Gastrocnemius medialis (tissue), 4 donors: Measurements from ENCODE around the gene PIP4K2C.

Source experiments
- POLR2A ChIP-seq, 2 donors: fragments of 450-650 bp; IDR thresholded peaks; one replicate each; pipeline ENCODE4 v1.6.1; 2017; ENCODE audit warnings: antibody characterized with exemption in 2 of 2, mild to moderate bottlenecking in 2 of 2, moderate library complexity in 2 of 2
- TF ChIP-seq, protein P1 (sequence below), 5 experiments: fragments of 450-650 bp in 3 of 5; fragments of 200-600 bp in 2 of 5; sonication (generic) in 2 of 5; IDR thresholded peaks in 4 of 5; conservative IDR thresholded peaks in 1 of 5; 1 replicate in 4 of 5; 2 replicates in 1 of 5; pipeline ENCODE4 v1.5.1; 2016 to 2019; ENCODE audit warnings: antibody characterized with exemption in 5 of 5, mild to moderate bottlenecking in 3 of 5, moderate library complexity in 3 of 5

DNA sequence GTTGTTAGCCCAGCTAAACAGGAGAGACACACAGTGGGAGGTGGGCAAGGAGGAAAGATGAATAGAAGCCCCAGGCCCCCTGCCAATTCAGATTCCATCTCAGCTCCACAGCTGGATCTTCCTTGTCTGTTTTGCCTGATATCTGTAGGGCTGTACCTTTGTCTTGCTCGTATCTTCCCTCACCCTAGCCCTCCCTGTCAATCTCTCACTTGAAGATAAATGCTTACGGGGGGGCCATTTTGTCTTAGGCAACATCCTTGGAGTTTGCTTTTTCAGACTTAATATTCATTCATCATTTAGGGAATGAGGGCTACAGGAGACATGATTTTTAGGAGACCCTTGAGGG, 38.7 kb upstream of the PIP4K2C start:
- TF ChIP-seq, protein P1, sequence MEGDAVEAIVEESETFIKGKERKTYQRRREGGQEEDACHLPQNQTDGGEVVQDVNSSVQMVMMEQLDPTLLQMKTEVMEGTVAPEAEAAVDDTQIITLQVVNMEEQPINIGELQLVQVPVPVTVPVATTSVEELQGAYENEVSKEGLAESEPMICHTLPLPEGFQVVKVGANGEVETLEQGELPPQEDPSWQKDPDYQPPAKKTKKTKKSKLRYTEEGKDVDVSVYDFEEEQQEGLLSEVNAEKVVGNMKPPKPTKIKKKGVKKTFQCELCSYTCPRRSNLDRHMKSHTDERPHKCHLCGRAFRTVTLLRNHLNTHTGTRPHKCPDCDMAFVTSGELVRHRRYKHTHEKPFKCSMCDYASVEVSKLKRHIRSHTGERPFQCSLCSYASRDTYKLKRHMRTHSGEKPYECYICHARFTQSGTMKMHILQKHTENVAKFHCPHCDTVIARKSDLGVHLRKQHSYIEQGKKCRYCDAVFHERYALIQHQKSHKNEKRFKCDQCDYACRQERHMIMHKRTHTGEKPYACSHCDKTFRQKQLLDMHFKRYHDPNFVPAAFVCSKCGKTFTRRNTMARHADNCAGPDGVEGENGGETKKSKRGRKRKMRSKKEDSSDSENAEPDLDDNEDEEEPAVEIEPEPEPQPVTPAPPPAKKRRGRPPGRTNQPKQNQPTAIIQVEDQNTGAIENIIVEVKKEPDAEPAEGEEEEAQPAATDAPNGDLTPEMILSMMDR (IDR thresholded peaks at IDR 0.05 in 4 of 5, conservative IDR thresholded peaks at IDR 0.05 in 1 of 5) = no peak
- no peak for TF ChIP-seq POLR2A (IDR thresholded peaks at IDR 0.05)
